Suprapubic skin (tissue), 3 donors: ENCODE measurements around the gene CATSPER1.

Experiments
- POLR2AphosphoS5 ChIP-seq, 3 donors: sonication (generic); formaldehyde crosslinking; IDR thresholded peaks; one replicate each; pipeline ENCODE4 v1.6.1; 2017; ENCODE audit warnings: antibody characterized with exemption in 3 of 3
- TF ChIP-seq, protein P1 (sequence below), 2 donors: fragments of 200-600 bp in 1 of 2; fragments of 450-650 bp in 1 of 2; sonication (generic) in 1 of 2; IDR thresholded peaks; one replicate each; pipeline ENCODE4 v1.5.1; 2016 to 2019; ENCODE audit warnings: antibody characterized with exemption in 2 of 2, mild to moderate bottlenecking in 1 of 2, moderate library complexity in 1 of 2

DNA sequence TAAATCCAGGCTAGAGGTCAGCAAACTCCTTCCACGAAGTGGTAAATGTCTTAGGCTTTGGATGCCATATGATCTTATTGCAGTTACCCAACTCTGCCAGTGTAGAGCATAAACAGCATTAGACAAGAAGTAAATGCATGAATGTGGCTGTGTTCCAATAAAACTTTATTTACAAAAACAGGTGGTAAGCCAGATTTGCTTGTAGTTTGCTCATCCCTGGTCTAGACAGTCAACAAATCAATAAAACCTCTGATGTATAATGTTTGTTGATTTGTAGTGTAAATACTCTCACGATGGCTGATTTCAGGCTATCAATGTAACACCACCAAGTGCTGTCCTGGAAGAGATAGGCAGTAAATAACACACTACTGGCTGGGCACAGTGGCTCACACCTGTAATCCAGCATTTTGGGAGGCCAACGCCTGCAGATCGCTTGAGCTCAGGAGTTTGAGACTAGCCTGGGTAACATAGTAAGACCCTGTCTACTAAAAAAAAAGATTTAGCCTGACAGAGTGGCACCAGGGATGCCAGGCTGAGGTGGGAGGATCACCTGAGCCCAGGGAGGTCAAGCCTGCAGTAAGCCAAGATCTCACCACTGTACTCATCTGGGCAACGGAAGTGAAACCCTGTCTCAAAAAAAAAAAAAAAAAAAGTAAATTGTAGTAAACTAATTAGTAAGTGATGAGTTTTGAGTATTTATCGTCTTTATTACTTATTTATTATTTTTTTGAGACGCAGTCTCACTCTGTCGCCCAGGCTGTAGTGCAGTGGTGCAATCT is 6.9 kb upstream of the CATSPER1 start:
- TF ChIP-seq, protein P1, sequence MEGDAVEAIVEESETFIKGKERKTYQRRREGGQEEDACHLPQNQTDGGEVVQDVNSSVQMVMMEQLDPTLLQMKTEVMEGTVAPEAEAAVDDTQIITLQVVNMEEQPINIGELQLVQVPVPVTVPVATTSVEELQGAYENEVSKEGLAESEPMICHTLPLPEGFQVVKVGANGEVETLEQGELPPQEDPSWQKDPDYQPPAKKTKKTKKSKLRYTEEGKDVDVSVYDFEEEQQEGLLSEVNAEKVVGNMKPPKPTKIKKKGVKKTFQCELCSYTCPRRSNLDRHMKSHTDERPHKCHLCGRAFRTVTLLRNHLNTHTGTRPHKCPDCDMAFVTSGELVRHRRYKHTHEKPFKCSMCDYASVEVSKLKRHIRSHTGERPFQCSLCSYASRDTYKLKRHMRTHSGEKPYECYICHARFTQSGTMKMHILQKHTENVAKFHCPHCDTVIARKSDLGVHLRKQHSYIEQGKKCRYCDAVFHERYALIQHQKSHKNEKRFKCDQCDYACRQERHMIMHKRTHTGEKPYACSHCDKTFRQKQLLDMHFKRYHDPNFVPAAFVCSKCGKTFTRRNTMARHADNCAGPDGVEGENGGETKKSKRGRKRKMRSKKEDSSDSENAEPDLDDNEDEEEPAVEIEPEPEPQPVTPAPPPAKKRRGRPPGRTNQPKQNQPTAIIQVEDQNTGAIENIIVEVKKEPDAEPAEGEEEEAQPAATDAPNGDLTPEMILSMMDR (IDR thresholded peaks at IDR 0.05): no peak
- TF ChIP-seq POLR2AphosphoS5 (IDR thresholded peaks at IDR 0.05): no peak
